ENCODE results near the gene YAP1.

- TF ChIP-seq CTCF (IDR thresholded peaks at IDR 0.05; ENCODE audit: low read length) (no peak), EZH2phosphoT487 (IDR thresholded peaks at IDR 0.05; ENCODE audit: low read length) (no peak)
These were observed 8.7 kb downstream of the YAP1 start for GRCh38 chr11:102118937-102119336.

All from MM.1S (cell line).